Posterior vena cava (tissue), 2 donors: ENCODE results near the gene GUCA1C. TPM values are rescaled to one million over a fixed set of nuclear protein-coding genes. Genes with fewer than 3 reads are reported as not detected.

Experiments
- DNase-seq: peaks from one replicate; pipeline ENCODE4 v3.0.0-alpha.2; 2020; ENCODE audit warnings: low spot score
- intact Hi-C, 2 donors: fragments of 100-400 bp; cut with DNase I; formaldehyde crosslinking; loops; one replicate each; pipeline versions ENCODE4 v1.14.1 to v1.14.2; 2022 to 2023
- total RNA-seq, 2 donors: library from RNA; stranded (reverse); fragmentation: NEBNext Ultra II Directional; extraction: Animal tissue kit (Norgen Biotek cat#: 25700); gene quantifications; one replicate each; pipeline ENCODE4 v1.2.1, GENCODE V29; 2021
- donor health status: DM: yes; HTN: yes; CAD: no.
- donor health status: DM: yes; HTN: yes; CAD: no.

Gene GUCA1C
- total RNA-seq, 2 donors from 2014 or later: not detected

DNA sequence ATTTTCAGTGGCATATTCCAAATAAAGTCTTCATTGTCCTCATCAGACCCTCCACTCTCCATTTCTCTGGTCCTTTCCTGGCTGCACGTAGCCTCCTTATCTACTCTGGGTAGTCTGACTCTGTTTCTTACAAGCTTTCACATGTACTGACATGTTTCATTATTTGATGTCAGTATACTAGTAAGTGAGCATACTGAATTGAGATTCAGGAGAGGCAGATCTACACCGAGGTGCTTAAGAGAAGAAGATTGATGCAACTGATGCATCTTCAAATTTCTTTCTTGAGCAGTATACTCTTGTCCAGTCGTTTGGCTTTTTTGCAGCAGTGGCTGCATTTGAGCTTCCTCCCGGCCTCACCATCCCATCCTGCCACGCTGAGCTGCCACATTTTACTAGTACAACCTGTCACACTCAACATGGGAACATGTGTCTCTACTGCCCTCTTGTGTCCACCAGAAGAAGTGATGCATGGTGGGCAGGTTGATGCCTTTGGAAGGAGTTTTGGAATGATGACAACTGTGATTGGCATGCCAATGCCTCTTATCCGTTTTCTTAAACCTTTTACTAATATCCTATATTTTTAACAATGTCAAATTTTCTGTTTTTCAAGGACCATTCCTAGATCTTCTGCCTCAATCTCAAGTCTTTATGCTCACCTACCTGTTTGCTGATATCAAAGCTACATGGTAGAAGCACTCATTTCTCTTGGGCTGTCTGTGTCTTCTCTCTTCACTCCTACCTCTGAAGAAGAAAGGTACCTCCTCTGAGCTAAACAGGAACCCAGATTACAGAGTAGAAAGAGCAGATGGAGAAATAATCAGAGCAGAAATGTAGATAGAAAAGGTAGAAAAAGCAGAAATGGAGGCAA is 38.7 kb downstream of the GUCA1C start:
- DNase-seq: no peak
- intact Hi-C loops: loop anchor here (5.0 to 10.0 kb wide), 2 partner anchors 250 to 598 kb away; no protein-coding TSS in a partner anchor

DNA sequence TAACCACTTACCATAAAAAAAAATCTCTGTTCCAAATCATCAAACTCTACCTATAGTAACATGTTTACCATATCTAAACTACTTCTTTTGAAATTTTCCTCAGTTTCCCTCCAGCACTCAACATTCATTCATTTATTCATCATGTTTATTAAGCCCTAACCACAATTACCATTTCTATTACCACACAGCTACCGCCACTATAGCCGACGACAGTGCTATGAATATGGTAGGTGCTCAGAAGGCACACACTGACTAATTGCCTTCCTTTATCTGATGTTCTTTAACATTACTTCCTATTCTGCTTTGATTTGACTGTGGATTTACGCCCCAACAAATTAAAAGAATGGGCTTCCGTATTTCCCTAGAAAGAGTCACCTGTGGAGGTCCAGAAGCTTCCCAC is 43.9 kb downstream of the GUCA1C start:
- DNase-seq: no peak
- intact Hi-C loops: loop anchor here (5.0 to 10.0 kb wide), 2 partner anchors 245 to 592 kb away; no protein-coding TSS in a partner anchor

DNA sequence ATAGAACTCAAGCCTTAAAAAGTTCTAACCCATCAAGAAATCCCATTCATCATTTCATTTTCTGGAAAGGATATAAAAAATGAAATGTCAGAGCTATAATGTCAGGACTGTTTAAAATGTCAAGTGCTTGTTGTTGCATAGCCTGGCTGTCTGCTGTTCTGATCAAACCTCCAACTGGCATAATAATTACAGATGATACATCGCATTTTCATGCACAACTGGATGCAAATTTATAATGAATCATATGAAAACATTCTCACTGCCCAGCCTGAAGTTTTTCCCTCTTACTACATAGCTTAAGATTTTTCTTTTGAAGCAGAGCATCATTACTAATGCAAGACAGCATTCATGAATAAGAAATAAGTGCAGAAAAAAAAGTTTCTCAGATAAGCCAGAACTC is 46.5 kb downstream of the GUCA1C start:
- no peak for DNase-seq
- intact Hi-C loops: no loop called here

DNA sequence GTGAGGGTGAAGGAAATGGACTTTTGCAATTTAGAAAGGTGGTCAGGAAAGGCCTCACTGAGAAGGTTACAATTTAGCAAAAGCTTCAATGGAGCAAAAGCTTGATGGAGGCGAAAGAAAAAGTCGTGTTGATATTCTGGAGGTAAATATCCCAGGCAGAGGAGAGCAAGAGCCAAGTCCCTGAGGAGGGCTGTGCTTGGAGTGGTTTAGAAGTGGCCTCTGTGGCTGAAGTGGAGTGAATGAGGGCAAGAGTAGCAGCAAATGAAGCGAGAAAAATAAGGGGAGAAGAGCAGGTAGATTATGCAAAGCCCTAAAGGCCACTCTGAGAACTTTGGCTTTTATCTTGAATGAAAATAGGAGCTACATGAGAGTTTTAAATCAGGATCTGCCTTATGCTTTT is 54.1 kb downstream of the GUCA1C start:
- no peak for DNase-seq
- intact Hi-C loops: no loop called here

DNA sequence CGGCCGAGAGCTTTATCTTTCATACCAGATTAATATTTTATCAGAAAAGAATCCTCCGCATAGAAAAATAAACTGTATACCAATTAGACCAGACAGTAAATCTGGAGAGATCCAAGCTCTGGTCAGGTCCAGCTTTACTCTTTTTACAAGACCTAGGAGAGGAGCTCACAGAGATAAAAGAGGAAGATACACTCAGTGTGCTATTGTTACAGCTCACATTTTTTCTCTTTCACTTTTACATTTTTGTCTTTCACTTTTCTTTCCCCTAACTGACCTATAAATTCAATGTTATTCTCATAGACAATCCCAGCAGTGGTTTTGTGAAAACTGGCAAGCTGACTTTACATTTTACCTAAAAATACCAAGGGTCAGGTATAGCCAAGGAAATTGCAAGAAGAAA is 55.8 kb downstream of the GUCA1C start:
- intact Hi-C loops: no loop called here
- DNase-seq: no peak

DNA sequence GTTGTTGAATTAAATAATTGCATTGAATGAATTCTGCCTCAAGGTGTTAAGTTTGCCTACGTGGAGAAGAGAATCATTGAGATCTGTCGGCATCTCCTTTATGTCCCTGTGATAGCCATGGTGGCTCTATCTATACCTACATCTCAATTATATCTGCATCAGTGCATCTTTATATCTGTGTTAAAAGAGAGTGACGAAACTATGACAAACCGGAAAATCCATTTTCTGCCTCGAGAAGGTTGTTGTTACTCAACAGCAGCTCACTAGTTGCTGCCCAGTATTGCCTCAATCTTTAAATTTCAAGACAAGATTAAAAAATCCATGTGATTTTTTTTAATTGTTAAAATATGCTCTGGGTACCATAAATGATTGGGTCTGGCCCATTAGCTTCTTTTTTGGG is 58.7 kb downstream of the GUCA1C start:
- DNase-seq: no peak
- intact Hi-C loops: no loop called here

DNA sequence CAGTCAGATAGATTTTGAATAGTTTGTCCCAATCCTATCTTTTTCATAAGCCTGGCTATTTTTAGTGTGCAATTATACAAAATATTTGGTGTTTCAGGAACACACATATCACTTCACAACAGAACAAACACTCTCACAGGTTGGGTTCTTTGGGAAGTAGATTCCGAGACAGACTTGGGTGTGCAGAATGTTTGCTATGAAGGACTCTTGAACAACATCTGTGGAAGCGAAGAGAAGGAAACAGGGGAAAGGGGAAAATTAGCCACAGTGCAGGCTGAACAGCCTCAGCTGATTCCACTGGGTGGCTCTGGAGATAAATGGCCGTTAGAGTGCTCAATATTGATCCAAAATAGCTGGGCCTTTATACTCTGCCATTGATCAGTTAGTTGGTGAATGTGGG is 61.8 kb downstream of the GUCA1C start:
- DNase-seq: no peak
- intact Hi-C loops: no loop called here

DNA sequence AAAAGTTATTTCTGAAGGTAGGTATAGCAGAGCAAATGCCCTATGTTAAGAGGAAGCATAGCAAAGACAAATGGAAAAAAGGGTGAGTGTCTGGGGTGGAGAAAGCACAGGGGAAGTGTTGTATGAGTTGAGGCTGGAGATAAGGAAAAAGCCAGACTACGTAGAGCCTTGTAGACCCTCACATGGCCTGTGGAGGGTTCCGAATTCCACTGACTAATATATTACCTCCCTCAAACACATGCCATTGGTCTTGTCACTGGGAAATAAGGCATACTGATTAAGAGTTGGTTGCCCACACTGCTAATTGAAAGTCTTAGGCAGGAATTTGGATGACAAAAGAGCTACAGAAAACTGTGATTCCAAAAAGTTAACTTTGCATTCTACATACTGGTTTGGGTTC is 65.9 kb downstream of the GUCA1C start:
- DNase-seq: no peak
- intact Hi-C loops: no loop called here

DNA sequence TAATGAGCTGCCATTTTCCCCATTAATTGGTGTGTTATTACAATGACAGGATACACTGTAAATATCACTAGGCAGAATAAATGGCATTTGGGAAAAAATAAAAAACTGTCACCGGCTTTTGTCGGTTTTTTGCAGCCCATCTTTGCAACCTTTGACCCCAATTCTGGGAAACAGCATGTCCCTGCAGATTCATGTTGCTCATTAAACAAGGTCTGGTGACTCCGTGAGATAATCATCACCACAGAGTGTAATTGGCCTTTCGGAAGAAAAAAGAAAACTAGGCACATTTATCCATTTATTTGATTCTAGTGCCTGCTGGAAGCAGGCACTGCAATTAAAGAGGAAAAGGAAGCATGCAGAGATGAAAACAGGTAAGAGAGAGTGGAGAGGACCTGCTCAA is 66.6 kb downstream of the GUCA1C start:
- no peak for DNase-seq
- intact Hi-C loops: no loop called here

DNA sequence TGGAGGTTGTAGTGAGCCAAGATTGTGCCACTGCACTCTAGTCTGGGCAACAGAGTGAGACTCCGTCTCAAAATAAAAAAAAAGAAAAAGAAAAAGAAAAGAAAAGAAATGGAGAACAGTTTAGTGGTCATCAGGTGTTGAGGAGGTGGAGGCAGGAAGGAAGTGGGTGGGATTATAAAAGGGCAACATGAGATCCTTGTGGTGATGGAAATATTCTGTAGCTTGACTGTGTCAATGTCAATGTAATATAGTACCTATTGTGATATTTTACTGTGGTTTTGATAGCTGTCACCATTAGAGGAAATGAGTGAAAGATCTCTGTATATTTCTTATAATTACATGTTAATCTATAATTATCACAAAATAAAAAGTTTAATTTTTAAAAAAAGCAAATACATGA is 70.3 kb downstream of the GUCA1C start:
- DNase-seq: no peak
- intact Hi-C loops: no loop called here

DNA sequence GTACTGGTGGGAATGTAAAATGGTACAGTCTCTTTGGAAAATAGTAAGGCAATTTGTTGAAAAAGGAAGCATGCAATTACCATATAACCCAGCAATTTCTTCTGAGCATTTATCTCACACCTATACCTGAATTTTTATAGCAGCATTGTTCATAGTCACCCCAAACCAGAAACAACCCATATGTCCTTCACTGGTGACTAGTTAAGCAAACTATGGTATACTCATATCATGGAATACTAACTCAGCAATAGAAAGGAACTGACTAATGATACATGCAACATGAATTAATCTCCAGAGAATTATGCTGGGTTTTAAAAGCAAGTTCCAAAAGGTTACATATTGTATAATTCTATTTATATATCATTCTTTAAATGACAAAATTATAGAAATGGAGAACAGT is 70.9 kb downstream of the GUCA1C start:
- intact Hi-C loops: no loop called here
- no peak for DNase-seq

DNA sequence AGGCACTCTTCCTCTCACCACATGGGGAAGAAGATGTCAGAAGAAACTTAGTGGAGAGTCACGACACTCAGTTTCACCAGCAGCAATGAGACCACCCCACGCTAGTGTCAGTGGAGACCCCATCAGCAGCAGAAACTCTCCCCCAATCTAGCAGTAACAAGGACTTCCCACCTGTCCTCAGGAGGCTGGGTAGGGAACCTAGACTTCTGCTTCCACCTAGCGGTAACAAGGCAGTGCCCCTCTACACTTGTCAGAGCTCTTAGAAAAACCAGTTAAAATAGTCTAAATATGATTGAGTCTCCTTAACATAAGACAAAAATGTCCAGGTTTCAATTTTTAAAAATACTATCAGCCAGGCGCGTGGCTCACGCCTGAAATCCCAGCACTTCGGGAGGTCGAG is 73.8 kb downstream of the GUCA1C start:
- DNase-seq: no peak
- intact Hi-C loops: no loop called here

DNA sequence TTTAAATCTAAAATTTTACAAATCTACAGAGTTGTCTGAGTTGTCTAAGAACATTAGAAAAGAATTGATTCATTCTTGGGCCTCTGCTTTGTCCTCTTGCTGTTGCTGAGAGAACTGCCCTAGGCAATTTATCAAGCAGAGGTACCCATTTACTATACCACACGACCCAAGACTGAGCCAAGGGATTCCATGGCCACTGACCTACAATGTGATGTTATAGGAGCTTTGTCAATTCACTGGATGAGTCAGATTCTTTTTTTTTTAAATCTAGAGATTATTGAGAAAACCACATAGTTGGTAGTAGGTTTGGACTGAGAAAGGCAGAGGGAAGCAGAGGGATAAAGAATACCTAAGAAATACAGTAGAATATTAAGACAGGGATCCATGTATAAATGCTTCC is 75.8 kb downstream of the GUCA1C start:
- no peak for DNase-seq
- intact Hi-C loops: no loop called here

DNA sequence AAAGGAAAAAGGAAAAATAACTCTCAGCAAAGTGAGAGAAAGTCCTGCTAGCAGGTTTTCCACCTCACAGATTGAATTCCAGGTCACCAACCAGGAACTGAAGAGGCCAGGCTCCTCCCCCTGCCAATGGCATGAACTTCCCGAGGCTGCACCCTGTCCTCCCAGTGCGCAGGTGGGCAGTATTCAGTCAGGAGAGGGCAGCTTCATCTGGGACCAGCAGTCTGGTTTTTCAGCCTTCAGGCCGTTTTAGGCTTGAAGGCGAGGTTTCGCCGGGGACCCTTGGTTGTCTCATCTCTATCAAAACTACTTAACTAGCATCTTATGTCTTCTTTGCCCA is 89.9 kb downstream of the GUCA1C start:
- DNase-seq: no peak
- intact Hi-C loops: no loop called here

DNA sequence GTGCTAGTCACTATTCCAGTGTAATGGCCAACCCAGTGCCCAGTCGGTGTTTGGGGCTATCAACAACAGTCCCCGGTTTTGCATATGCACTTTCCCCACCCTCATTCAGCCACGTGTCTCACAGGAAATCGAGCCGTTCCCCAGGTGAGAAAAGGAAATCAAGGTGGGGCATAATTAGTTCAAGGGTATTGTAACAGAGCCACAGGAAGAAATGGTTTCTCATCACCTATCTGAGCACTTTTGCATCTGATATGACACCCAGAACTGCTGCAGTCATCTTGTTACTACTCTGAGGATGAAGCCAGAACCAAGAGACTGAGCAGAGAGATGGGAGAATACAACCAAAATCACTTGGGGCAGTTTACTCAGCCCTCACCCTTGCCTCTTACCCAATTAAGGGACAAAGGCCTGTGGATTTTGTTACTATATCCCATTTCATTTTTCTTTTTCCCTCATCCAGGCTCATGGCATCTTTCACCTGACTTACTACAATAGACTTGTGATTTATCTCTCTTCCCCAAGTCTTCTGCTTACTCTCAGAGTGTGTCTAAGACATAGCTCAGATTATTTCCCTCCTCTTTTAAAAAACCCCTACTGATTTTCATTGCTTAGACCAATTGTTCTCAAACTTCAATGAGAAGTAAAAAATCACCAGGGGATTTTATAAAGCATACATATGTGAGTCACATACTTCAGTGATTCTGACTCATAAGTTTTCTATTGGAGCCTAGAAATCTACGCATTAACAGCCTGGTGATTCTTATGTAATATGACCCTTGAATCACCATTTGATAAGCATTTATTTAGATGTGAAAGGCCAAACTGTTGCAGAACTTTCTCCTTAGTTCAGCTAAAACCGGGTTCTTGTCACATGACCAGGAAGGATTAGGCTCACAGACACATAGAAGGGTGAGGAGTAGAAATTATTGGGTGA is 90.5 kb downstream of the GUCA1C start:
- intact Hi-C loops: no loop called here

DNA sequence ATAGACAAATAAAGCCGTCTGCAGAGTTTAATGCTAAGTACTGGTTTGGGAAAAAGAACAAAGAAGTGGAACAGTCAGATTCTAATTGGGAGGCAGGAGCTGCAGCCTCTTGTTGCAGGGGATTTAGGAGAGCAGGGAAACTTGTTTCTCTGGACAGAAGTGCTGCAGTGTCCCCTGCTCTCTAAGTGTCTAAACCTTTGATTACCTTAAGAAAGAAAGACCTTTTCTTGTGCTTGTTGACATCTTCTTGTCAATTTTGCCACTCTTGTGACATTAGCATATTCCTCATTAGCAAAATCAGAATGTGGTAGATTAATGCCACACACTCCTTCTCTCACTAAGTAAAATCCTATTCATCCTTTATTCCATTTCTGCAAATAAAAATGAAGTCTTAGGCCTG is 92.3 kb downstream of the GUCA1C start:
- no peak for DNase-seq
- intact Hi-C loops: no loop called here

More for the DNA sequence above, 90.5 kb downstream of the GUCA1C start:
- DNase-seq: no peak

Other genes with a start within 250 kb of the GUCA1C start
- not detected for gene RETNLB, start 196.5 kb downstream of the GUCA1C start, total RNA-seq
- gene TRAT1, start 131.1 kb downstream of the GUCA1C start, total RNA-seq: 1 to 10 TPM in 1 of 2 donors, under 1 TPM in 1; 0.62 to 1.3 TPM
- not detected for gene MORC1, start 164.3 kb upstream of the GUCA1C start, total RNA-seq
- not detected for gene C3orf85, start 182.8 kb upstream of the GUCA1C start, total RNA-seq